Liver (tissue), 9 donors: ENCODE data around the gene IGF1R. TPM values are rescaled to one million over a fixed set of nuclear protein-coding genes. Genes with fewer than 3 reads are reported as not detected.

Experiments used
- DNase-seq: peaks from one replicate; pipeline ENCODE4 v3.0.0-alpha.2; 2017; ENCODE audit warnings: low spot score
- H3K27ac ChIP-seq, 2 donors: one replicate each; pipeline ENCODE4 v1.7.0; 2013; ENCODE audit warnings: inconsistent platforms in 2 of 2, low read length in 2 of 2, control low read depth in 1 of 2, low read depth in 1 of 2, mild to moderate bottlenecking in 1 of 2
- H3K27me3 ChIP-seq, 4 donors: one replicate each; pipeline versions ENCODE4 v1.6.1 to v1.7.0; 2013; ENCODE audit warnings: low read length in 3 of 4, inconsistent platforms in 1 of 4, mild to moderate bottlenecking in 1 of 4, moderate library complexity in 1 of 4; ENCODE audit not compliant: control insufficient read depth in 4 of 4, insufficient read depth in 4 of 4
- H3K36me3 ChIP-seq, 4 donors: one replicate each; pipeline versions ENCODE4 v1.6.1 to v1.7.0; 2013; ENCODE audit warnings: low read length in 3 of 4, mild to moderate bottlenecking in 3 of 4, low read depth in 1 of 4, moderate library complexity in 1 of 4; ENCODE audit not compliant: control insufficient read depth in 4 of 4, insufficient read depth in 3 of 4
- H3K4me1 ChIP-seq, 4 donors: one replicate each; pipeline versions ENCODE4 v1.6.1 to v1.7.0; 2013; ENCODE audit warnings: low read length in 3 of 4, mild to moderate bottlenecking in 3 of 4, moderate library complexity in 1 of 4; ENCODE audit not compliant: control insufficient read depth in 4 of 4, insufficient read depth in 4 of 4
- H3K4me3 ChIP-seq, 3 donors: one replicate each; pipeline versions ENCODE4 v1.6.1 to v1.7.0; 2013; ENCODE audit warnings: low read length in 3 of 3, control low read depth in 1 of 3, low read depth in 1 of 3, mild to moderate bottlenecking in 1 of 3
- H3K9ac ChIP-seq, 2 donors: one replicate each; pipeline ENCODE4 v1.7.0; 2013; ENCODE audit warnings: low read length in 2 of 2, mild to moderate bottlenecking in 2 of 2, moderate library complexity in 2 of 2, control low read depth in 1 of 2, low read depth in 1 of 2
- H3K9me3 ChIP-seq, 4 donors: one replicate each; pipeline versions ENCODE4 v1.6.1 to v1.7.0; 2013; ENCODE audit warnings: low read length in 3 of 4; ENCODE audit not compliant: control insufficient read depth in 4 of 4
- CTCF ChIP-seq: fragments of 150-350 bp; IDR thresholded peaks from 2 replicates; pipeline ENCODE4 v1.5.1; 2017; ENCODE audit warnings: improper control_type of control experiment, low read depth, low read length; ENCODE audit not compliant: missing input control
- EGR1 ChIP-seq, 2 donors: IDR thresholded peaks; 2 replicates each; pipeline ENCODE4 v1.6.1; 2016 to 2018; ENCODE audit warnings: antibody characterized with exemption in 2 of 2, low read depth in 2 of 2
- FOXA1 ChIP-seq: IDR thresholded peaks from 2 replicates; pipeline ENCODE4 v1.6.1; 2016; ENCODE audit warnings: antibody characterized with exemption
- FOXA2 ChIP-seq: IDR thresholded peaks from 2 replicates; pipeline ENCODE4 v1.6.1; 2016; ENCODE audit warnings: antibody characterized with exemption
- GABPA ChIP-seq, 2 donors: IDR thresholded peaks in 1 of 2; conservative IDR thresholded peaks in 1 of 2; 2 replicates each; pipeline ENCODE4 v1.6.1; 2016; ENCODE audit warnings: antibody characterized with exemption in 2 of 2, mild to moderate bottlenecking in 1 of 2, moderate library complexity in 1 of 2
- HNF4A ChIP-seq, 2 donors: conservative IDR thresholded peaks; 2 replicates each; pipeline ENCODE4 v1.6.1; 2016; ENCODE audit warnings: antibody characterized with exemption in 2 of 2, mild to moderate bottlenecking in 2 of 2
- HNF4G ChIP-seq: IDR thresholded peaks from 2 replicates; pipeline ENCODE4 v1.6.1; 2016; ENCODE audit warnings: antibody characterized with exemption
- JUND ChIP-seq, 2 donors: IDR thresholded peaks; 2 replicates each; pipeline ENCODE4 v1.6.1; 2016; ENCODE audit warnings: antibody characterized with exemption in 2 of 2
- MAX ChIP-seq: IDR thresholded peaks from 2 replicates; pipeline ENCODE4 v1.6.1; 2016; ENCODE audit warnings: antibody characterized with exemption
- NR2F2 ChIP-seq: IDR thresholded peaks from 2 replicates; pipeline ENCODE4 v1.6.1; 2016; ENCODE audit warnings: antibody characterized with exemption
- RAD21 ChIP-seq, 2 donors: IDR thresholded peaks; 2 replicates each; pipeline ENCODE4 v1.6.1; 2016; ENCODE audit warnings: antibody characterized with exemption in 2 of 2, mild to moderate bottlenecking in 2 of 2
- REST ChIP-seq: IDR thresholded peaks from 2 replicates; pipeline ENCODE4 v1.6.1; 2016; ENCODE audit warnings: antibody characterized with exemption, mild to moderate bottlenecking
- RXRA ChIP-seq, 2 donors: IDR thresholded peaks; 2 replicates each; pipeline ENCODE4 v1.6.1; 2017 to 2018; ENCODE audit warnings: antibody characterized with exemption in 2 of 2, mild to moderate bottlenecking in 1 of 2
- SP1 ChIP-seq: IDR thresholded peaks from 2 replicates; pipeline ENCODE4 v1.6.1; 2018; ENCODE audit warnings: antibody characterized with exemption, mild to moderate bottlenecking
- YY1 ChIP-seq: IDR thresholded peaks from 2 replicates; pipeline ENCODE4 v1.6.1; 2016; ENCODE audit warnings: antibody characterized with exemption, mild to moderate bottlenecking
- ZBTB33 ChIP-seq: IDR thresholded peaks from 2 replicates; pipeline ENCODE4 v1.6.1; 2016; ENCODE audit warnings: antibody characterized with exemption
- WGBS: extraction: QIAGEN DNeasy Blood & Tissue Kit; methylation state at CpG from one replicate; pipeline ENCODE4 v1.1.7; 2013; 5-methylcytosine and 5-hydroxymethylcytosine counted together
- polyA plus RNA-seq, 2 donors: library from polyadenylated mRNA; stranded (reverse) in 1 of 2; unstranded in 1 of 2; fragments of 200-250 nt in 1 of 2; fragments of >200 nt in 1 of 2; fragmentation: Nextera tagmentation in 1 of 2; extraction: Ambion mirVana in 1 of 2; gene quantifications; one replicate each; pipeline versions ENCODE4 v1.2.1 to v1.2.3, GENCODE V29; 2013 to 2015
- total RNA-seq, 2 donors: library from RNA; depleted of rRNA; stranded (reverse); fragments of >200 nt; gene quantifications; one replicate each; pipeline ENCODE4 v1.2.3, GENCODE V29; 2014
- donor health status: healthy.
- donor health status: healthy.
- donor health status: healthy.
- donor health status: healthy.
- donor health status: healthy.

The IGF1R gene
- total and polyA plus RNA-seq, 4 donors: 0.69 to 10.3 (median 3.2) TPM

- no peaks in the 10 kb centered on the region for H3K27me3 ChIP-seq
- H3K27ac ChIP-seq: no peak overlapping the region
- H3K4me1 ChIP-seq: peaks cover 0 to 3% (median 1%) of the 10 kb centered on the region in 4 donors
- WGBS: 72% methylated on average over 9 of the region's 9 CpGs
- H3K9me3 ChIP-seq: peaks cover 0 to 11% (median 2%) of the 10 kb centered on the region in 4 donors
- TF ChIP-seq ZBTB33 (no peak), RXRA (IDR thresholded peaks at IDR 0.05) (no peak), YY1 (no peak), FOXA1 (no peak), CTCF (no peak), REST (no peak), EGR1 (IDR thresholded peaks at IDR 0.05; ENCODE audit: low read depth in 2 of 2) (no peak), MAX (no peak), JUND (IDR thresholded peaks at IDR 0.05) (no peak), HNF4G (no peak), RAD21 (IDR thresholded peaks at IDR 0.05) (no peak), GABPA (IDR thresholded peaks at IDR 0.05 in 1 of 2, conservative IDR thresholded peaks at IDR 0.05 in 1 of 2) (no peak), HNF4A (conservative IDR thresholded peaks at IDR 0.05) (no peak), FOXA2 (no peak), NR2F2 (no peak)
- no peaks in the 10 kb centered on the region for H3K36me3 ChIP-seq
- no peak overlapping the region for H3K9ac ChIP-seq
- DNase-seq: no peak
- H3K4me3 ChIP-seq: no peak overlapping the region
Measured at GRCh38 chr15:98715890-98716443, 67.6 kb downstream of the IGF1R start.

GRCh38 chr15:98717371-98717770 lies 69.0 kb downstream of the IGF1R start:
- Histone ChIP-seq H3K4me1 (peaks cover 0 to 3% (median 1%) of the 10 kb centered on the region in 4 donors), H3K27ac (no peak overlapping the region), H3K27me3 (no peaks in the 10 kb centered on the region), H3K4me3 (no peak overlapping the region), H3K9ac (no peak overlapping the region), H3K9me3 (no peaks in the 10 kb centered on the region), H3K36me3 (no peaks in the 10 kb centered on the region)
- 92% methylated on average over 5 of the region's 5 CpGs for WGBS
- TF ChIP-seq FOXA2 (no peak), REST (no peak), MAX (no peak), YY1 (no peak), SP1 (no peak), HNF4A (conservative IDR thresholded peaks at IDR 0.05) (no peak), HNF4G (no peak), NR2F2 (no peak), JUND (IDR thresholded peaks at IDR 0.05) (no peak)
- DNase-seq: no peak
